GM18511 (cell line): Measurements from ENCODE around the gene ATP1A4.

Experiments used
- ATAC-seq: cut with Tn5 transposase; IDR thresholded peaks from one replicate; pipeline ENCODE4 v1.9.1; 2021; ENCODE audit warnings: mild to moderate bottlenecking, moderate library complexity; ENCODE audit not compliant: unreplicated experiment

The ATP1A4 gene

DNA sequence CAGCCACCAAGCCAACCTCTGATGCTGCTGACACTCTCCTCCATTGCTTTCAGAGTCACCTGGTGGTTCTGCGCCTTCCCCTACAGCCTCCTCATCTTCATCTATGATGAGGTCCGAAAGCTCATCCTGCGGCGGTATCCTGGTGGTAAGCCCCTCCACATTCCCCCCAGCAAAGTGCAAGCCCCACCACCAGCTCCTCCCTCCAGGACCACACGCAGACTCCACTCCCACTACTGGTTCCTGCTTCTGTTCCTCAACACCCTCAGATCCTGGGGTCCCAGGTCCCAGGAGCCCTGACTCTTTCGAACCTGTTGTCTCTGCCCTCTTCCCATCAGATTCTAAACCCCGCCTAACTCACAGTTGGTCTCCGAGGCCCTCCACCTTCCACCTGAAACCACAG, 11.6 kb upstream of the ATP1A4 start:
- no peak for ATAC-seq

DNA sequence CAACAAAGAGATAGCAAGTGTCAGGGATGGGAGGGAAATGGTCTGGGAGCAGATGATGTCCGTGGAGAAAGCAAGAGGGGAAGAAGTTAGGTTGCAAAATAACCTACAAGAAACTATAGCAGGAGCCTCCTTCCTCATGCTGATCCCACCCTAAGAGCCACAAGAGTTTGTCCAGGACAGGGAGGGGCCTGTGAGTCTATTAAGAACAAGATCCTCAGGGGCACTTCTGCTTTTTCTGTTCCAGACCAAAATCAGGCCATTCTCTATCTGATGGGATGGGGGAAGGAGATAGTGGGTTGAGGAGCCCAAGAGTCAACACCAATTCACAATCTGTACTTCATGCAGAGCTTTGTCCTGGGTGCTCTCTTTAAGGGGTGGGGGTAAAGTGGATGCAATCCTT, 7.7 kb upstream of the ATP1A4 start:
- ATAC-seq = no peak

DNA sequence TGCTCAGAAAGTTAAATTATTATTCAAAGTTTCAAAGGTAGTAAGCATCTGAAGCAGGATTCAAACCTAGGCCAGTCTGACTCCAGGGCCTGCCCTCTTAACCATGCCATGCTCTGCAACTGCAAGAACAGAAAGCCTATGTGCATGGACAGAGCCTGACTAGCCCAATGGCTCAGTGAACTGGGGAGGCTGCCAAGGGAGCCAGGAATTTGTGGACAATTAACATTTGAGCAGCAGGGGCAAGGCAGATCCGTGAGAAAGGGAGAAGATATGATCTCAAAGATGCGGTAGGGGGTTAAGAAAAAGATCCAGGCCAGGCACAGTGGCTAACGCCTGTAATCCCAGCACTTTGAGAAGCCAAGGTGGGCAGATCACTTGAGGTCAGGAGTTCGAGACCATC, 6.5 kb upstream of the ATP1A4 start:
- no peak for ATAC-seq

DNA sequence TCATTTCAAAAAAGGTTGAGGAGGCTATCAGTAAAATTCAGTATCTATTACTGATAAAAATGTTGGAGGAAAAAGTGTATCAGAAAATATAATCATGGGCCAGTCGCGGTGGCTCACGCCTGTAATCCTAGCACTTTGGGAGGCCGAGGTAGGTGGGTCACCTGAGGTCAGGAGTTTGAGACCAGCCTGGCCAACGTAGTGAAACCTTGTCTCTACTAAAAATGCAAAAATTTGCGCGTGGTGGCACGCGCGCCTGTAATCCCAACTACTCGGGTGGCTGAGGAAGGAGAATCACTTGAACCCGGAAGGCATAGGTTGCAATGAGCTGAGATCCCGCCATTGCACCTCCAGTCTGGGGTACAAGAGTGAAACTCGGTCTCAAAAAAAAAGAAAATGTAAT, 5.3 kb upstream of the ATP1A4 start:
- no peak for ATAC-seq

DNA sequence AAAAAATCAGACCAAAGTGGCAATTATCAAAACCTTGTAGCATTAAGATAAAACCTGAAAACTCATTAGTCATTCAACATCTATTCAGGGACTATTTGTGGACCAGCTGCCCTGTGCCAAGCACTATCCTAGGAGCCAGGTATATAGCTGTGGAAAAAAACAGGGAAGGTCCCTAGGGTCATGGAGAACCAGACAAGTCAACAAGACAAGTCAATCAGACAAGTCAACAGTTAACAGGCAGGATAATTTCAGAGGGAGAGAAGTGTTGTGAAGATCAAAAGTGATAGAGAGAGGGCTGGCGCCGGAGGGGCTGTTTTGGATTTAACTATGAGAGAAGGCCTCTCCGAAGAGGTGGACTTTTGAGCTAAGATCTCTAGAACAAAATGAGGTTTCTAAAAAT, 3.3 kb upstream of the ATP1A4 start:
- ATAC-seq = no peak

DNA sequence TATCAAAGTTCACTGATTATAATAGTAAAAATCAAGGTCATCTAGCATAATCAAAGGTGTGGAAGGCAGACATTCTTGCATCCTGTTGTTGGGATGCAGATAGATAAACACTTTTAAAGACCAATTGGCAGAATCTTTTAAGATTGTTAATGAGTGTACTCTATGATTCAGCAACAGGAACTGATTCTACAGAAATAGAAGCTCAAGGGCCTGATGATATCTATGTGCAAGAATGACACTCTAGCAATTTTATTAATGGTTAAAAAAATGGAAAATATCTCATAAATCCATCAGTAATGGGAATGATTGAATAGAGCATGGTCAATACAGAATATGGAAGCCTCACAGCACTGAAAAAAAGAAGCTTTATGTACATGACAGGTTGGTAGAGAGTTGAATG, 2.2 kb upstream of the ATP1A4 start:
- no peak for ATAC-seq

DNA sequence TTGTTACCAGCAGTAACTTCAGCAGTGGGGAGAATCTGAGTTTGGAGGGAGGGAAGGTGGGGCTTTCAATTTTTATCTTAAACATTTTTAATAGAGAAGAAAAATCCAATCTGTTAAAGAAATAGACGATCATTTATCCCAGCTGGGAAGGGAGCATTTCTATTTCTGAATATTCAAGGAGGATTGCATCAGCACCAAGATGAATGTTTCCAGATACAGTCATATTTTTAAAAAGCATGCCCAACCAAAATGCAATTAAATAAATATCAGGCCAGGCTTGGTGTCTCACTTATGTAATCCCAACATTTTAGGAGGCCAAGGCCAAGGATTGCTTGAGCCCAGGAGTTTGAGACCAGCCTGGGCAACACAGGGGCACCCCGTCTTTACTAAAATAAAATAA, 1.7 kb upstream of the ATP1A4 start:
- no peak for ATAC-seq

DNA sequence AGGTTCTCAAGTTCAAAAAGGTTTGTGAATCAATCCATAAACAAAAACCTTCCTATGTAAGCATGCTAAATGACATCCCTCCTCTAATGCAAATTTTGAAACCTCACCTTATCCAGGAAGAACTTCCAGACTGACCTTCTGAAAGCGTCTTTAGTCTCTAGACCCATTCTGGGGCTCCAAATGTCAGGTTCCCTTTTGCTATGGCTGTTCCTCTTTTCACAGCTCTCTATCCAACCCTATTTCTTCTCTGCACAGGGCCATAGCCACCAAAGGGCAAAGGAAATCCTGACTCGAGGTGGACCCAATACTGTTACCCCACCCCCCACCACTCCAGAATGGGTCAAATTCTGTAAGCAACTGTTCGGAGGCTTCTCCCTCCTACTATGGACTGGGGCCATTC, 3.4 kb downstream of the ATP1A4 start:
- ATAC-seq = no peak

DNA sequence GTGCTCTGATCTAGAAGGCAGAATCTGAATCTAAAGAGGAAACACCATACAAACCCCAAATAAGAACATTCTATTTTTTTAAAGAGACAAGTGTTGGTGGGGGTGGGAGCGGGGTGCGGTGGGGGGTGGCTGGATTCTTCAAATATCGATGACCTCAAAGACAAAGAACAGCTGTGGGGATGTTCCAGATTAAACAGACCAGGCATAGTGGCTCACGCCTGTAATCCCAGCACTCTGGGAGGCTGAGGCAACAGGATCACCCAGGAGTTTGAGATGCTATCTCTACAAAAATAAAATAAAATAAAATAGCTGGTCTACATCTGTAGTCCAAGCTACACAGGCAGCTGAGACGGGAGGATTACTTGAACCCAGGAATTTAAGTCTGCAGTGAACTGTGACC, 5.0 kb downstream of the ATP1A4 start:
- ATAC-seq = no peak

DNA sequence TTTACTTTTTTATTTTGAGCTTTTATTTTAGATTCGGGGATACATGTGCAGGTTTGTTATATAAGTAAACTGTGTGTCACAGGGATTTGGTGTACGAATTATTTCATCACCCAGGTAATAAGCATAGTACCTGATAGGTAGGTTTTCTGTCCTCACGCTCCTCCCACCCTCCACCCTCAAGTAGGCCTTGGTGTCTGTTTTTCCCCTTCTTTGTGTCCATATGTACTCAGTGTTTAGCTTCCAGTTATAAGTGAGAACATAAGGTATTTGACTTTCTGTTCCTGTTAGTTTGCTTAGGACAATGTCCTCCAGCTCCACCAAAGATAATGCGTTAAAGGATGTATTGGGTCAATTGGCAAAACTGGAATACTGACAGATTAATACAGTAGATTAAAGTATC, 5.8 kb downstream of the ATP1A4 start:
- no peak for ATAC-seq

DNA sequence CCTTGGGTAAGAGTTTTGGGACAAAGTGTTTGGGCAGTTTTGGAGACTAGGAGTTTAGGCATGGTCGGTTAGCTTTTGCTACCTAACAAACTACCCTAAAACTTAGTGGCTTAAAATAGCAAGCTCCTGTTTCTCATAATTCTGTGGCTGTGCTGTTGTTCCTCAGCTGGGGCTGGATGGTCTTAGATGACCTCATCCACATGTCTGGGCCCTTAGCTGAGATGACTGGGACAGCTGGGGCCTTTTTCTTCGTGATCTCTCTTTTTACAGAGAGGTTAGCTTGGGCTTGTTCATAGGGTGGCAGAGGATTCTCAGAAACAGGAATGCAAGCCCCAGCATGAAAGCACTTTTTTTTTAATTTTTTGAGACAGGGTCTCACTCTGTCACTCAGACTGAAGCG, 6.6 kb downstream of the ATP1A4 start:
- ATAC-seq = no peak

DNA sequence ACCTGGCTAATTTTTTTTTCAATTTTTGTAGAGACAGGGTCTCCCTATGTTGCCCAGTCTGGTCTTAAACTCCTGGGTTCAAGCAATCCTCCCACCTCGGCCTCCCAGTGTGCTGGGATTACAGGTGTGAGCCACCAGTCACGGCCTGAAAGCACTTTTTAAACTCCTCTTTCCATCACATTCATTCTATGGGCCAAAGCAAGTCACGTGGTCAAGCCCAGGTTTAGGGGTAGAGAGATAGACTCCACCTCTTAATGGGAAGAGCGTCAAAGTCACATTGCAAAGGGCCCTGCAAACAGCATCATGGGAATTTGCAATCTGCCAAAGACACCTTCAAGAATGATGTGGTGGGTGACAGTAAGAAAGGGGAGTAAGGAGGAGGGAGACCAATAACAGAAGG, 7.1 kb downstream of the ATP1A4 start:
- ATAC-seq = no peak

DNA sequence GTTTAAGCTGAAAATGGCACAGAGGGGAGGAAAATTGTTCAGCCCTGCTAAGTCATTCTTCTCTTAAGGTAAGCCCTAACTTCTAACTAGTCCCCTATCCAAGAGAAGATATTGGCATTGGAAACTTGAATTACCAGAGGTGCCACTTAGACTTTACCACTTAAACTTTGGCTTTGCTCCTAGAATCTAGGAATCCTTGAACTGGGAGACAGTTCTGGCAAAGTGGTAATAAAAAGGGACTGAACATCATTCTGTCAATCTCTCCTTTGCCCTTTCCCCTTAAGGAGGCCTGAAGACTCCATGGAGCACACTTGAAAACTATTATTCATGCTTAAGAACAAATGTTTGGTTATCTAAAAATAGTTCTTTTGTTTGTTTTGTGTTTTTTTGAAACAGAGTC, 8.4 kb downstream of the ATP1A4 start:
- ATAC-seq = no peak

DNA sequence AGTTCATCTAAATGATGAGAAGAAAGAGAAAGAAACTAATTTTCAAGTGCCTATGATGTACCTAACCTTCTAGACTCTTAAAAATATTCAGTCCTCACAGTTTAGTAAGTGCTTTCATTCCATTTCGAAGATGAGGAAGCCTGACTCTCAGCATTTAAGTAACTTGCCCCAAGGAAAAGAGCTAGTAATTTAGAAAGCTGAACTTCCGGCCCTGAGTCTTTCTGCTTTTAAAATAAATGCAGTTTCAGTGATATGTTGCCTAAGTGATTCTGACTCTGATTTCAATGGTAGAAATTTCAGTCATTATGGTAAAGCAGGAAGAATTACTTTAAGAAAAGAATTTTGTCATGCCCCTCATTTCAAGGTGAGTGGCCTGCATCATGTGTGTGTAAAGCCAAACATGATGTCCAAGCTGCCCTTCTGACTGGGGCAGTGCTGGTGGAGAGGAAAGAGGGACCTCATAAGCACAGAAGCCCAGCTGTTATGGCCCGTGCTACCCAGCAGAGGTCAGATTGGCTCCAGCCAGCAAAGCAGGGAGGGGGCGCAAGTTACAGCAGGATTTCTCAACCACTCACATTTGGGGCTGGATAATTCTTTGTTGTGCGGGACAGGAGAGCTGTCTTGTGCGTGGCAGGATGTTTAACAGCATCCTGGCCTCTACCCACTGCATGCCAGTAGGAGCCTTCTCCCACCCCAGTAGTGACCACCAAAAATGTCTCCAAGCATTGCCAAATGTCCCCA, 10.7 kb downstream of the ATP1A4 start:
- ATAC-seq = no peak

DNA sequence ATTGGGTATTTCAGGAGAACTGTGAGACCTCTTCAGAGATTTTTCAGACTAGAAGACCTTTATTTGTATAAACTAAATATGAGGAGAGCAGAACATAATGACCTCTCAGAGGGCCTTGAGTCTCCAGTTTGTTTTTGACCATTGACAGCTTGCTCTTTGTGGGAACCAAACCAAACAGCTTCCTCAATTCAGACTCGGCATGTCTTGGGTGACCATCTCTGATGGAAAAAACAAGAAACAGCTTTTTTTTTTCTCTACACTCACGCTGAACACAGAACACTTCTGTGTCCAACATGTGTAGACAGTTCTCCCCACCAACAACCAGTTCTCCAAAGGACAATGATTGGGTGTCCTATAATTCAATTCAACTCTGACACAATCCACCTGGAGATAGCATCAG, 11.5 kb downstream of the ATP1A4 start:
- no peak for ATAC-seq

DNA sequence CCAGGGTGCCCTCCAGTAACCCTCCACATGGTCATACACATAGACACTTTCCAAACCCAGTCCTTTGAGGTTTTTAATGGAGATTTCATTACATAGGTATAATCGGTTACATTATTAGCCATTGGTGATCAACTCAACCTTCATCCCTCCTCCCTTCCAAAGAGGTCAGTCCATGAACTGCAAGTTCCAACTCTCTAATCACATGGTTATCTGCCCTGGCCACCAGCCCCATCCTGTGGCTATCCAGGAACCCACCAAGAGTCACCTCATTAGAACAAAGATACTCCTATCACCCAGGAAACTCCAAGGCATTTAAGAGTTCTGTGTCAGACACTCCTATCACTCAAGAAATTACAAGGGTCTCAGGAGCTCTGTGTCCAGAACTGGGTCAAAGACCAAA, 12.2 kb downstream of the ATP1A4 start:
- ATAC-seq = no peak

DNA sequence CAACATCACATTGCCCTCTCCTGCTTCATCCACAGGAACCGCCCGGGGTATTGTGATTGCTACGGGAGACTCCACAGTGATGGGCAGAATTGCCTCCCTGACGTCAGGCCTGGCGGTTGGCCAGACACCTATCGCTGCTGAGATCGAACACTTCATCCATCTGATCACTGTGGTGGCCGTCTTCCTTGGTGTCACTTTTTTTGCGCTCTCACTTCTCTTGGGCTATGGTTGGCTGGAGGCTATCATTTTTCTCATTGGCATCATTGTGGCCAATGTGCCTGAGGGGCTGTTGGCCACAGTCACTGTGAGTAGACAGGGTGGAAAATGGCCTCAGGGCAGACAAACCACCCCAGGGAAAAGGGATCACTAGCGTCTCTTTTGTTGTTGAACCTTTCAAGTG, 12.7 kb downstream of the ATP1A4 start:
- no peak for ATAC-seq

DNA sequence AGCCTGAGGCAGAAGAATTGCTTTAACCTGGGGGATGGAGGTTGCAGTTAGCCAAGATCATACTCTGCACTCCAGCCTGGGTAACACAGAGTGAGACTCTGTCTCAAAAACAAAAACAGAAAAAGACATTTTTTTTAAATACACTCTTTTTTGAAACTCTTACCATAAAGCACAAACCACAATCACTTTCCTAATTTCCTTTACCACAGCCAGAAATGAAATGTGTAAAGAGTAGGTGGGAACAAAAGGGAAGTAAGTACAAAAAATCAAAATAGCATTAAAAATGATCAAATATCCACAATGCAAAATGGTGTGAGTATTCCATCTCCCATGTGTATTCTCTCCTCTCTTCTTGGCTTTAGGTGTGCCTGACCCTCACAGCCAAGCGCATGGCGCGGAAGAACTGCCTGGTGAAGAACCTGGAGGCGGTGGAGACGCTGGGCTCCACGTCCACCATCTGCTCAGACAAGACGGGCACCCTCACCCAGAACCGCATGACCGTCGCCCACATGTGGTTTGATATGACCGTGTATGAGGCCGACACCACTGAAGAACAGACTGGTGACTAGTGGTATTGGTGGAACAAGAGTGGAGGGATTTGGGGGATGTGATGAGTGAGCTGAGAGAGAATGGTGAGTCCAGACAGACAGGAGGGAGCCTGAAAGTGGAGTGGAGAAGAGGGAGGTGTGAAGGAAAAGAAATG, 14.9 kb downstream of the ATP1A4 start:
- no peak for ATAC-seq

DNA sequence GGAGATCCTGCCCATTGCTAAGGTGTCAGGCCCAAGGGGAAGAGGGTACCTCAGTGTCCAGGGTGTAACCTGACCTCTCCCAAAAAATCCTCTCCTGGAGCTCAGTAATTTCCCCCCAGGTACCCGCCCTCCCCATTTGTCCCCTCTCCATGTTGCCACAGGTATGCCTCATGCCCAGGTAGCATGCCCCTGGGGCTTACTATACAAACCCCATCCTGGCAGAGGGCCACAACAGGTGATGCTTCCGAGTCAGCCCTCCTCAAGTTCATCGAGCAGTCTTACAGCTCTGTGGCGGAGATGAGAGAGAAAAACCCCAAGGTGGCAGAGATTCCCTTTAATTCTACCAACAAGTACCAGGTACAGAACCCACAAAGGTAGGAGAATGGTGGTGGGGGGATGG, 15.7 kb downstream of the ATP1A4 start:
- no peak for ATAC-seq

DNA sequence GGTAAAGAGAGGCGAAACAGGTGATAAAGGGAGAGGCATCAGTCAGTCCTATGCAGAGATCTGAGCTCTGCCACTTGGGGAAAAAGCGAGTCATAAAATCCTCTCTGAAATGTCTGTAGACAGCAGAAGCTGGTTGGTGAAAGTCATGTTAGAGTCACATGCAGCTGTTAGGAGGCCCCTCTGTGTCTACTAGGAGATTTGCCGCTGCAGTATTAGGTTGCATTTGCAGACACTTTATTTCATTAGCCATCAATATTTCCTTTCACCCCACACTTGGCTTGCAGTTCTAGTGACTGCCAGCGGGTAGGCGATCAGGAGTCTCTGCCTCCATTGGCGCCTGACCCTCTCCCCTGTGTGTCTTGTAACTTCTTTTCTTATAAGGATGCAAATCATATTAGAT, 16.2 kb downstream of the ATP1A4 start:
- no peak for ATAC-seq

DNA sequence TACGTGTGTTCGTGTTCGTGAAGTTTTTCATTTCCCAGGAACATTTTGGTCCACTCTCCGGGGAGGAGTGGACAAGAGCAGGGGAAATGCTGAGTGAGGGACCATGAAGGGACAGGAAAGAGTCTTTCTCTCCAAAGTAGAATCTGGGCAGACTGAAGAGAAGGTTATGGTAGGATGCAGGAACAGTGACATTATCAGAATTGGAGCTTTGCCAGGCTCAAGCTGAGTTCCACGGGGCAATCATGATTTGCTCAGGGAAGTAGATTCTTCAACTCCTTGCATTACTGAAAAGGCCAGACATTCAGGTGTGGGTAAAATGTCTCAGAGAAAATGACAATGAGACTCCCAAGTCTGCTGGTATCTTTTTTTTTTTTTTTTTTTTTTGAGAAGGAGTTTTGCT, 16.6 kb downstream of the ATP1A4 start:
- ATAC-seq = no peak

DNA sequence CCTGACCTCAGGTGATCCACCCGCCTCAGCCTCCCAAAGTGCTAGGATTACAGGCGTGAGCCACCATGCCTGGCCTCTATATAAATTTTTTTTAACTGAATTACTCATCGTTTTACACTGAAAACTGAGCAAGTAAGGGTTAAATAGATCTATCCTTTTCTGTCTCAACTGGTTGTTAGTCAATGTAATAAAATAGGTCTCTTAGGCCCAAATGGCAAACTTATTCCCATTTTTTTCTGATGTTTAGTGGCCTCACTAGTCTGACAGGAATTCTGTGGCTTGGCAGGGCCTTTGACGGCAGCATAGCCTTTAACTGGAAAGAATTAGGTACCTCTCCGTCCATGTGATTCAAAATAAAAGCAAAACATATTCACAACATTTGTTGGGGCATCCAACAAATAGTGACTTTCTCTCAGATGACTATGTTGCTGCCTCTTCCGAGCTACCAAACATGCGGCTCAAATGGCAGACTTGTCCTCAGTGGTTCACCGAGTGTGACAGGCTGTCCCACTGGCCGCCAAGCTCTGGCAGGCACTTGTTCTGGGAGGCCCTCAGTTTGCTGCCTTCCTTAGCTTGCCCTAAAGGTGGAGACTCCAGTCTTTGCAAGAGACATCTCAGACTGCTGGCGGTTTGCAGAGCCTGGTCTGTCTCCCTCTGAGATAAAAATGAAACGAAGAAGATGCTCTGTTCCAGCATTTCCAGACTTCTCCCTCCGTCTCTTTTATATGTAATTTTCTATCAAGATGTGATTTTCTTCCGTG, 17.4 kb downstream of the ATP1A4 start:
- ATAC-seq = no peak
